GM12875 (cell line): Measurements from ENCODE around the gene KLRC3.
"Not testable (repeated sequence)": the region's sequence is repeated elsewhere in the genome, so short reads cannot be mapped to it uniquely, and the experiment has no call there.

Experiments
- H3K4me3 ChIP-seq: one replicate; pipeline ENCODE4 v1.5.1; 2011; ENCODE audit warnings: low read depth, low read length, control low read depth
- TF ChIP-seq, protein P1 (sequence below): IDR thresholded peaks from 2 replicates; pipeline ENCODE4 v1.5.1; 2011; ENCODE audit warnings: low read depth, mild to moderate bottlenecking, control low read depth, inconsistent platforms, low read length, moderate library complexity, borderline replicate concordance; ENCODE audit not compliant: insufficient read depth

KLRC3 gene

DNA sequence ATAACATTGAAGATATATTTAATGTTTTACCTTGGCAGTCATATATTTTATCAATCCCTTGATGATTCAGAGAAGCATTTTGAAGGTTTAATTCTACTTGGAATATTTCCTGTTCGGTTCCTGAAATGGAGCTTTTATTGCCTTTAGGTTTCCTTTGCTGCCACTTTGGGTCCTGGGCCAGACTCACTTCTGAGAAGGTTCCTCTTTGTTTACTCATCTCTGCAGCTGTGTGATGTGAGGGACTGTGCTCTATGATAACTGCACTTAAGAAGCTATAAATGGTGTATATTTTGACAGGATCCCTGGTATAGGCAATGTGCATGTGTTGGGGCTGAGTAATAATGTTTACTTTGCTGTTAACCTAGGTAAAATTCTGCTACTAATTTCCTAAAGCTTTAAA is at the start of gene KLRC3:
Gene KLRC3 (minus strand): TSS at position 262 of the 400 bp plus-strand sequence. CDS start 45 bp downstream, at position 217.
- H3K4me3 ChIP-seq = not testable (repeated sequence)

DNA sequence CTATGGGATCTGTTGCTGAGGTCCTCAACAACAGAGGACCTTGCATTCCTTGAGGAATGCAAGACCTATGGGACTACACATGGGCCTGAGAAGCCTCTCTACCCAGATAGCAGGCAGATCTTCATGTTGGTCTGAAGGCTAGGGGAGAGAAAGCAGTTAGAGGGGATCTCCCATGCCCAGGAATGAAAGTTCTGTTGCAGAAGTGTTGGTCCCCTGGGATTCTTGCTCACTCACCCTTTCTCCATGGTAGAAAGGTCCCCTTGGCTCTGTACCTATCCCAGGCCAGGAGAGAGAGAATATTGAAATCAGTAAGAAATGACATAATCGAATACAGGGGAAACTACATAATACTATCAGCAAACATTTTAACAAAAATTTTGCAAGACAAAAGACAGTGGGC is 49.3 kb upstream of the KLRC3 start:
- no peak overlapping the region for H3K4me3 ChIP-seq
- TF ChIP-seq, protein P1, sequence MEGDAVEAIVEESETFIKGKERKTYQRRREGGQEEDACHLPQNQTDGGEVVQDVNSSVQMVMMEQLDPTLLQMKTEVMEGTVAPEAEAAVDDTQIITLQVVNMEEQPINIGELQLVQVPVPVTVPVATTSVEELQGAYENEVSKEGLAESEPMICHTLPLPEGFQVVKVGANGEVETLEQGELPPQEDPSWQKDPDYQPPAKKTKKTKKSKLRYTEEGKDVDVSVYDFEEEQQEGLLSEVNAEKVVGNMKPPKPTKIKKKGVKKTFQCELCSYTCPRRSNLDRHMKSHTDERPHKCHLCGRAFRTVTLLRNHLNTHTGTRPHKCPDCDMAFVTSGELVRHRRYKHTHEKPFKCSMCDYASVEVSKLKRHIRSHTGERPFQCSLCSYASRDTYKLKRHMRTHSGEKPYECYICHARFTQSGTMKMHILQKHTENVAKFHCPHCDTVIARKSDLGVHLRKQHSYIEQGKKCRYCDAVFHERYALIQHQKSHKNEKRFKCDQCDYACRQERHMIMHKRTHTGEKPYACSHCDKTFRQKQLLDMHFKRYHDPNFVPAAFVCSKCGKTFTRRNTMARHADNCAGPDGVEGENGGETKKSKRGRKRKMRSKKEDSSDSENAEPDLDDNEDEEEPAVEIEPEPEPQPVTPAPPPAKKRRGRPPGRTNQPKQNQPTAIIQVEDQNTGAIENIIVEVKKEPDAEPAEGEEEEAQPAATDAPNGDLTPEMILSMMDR = no peak

DNA sequence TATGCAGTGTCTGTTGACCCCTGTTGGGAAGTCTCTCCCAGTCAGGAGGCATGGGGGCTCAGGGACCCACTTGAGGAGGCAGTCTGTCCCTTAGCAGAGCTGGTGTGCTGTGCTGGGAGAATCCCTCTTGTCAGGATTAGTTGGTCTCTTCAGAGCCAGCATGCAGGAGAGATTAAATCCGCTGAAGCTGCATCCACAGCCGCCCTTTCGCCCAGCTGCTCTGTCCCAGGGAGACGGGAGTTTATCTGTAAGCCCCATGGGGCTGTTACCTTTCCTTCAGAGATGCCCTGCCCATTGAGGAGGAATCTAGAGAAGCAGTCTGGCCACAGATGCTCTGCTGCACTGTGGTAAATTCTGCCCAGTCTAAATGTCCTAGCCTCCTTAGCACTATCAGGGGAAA is 45.9 kb upstream of the KLRC3 start:
- TF ChIP-seq, protein P1 = no peak
- no peak overlapping the region for H3K4me3 ChIP-seq

DNA sequence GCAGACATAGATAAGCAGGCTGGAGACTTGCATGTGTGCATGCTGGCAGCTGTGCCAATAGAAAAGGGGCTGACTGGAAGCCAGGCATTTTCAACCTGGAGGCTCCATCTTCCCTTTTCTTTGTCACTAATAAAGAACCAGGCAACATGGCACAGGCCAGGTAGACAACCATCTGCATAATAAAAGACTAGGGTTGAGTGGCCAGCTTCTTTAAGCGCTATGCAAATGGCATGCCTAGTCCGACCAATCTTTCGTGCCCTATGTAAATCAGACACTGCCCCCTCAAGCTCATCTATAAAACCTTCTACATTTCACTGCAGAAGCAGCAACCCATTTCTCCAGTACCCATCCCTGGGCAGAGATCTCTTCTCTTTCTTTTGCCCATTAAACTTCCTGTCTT is 37.4 kb upstream of the KLRC3 start:
- H3K4me3 ChIP-seq = no peak overlapping the region
- TF ChIP-seq, protein P1 = no peak

- TF ChIP-seq, protein P1 = no peak
Observed at GRCh38 chr12:10456856-10457255, 36.5 kb upstream of the KLRC3 start.

GRCh38 chr12:10455766-10456165 is 35.4 kb upstream of the KLRC3 start:
- H3K4me3 ChIP-seq = no peak overlapping the region
- TF ChIP-seq, protein P1 = no peak

More at GRCh38 chr12:10456856-10457255, 36.5 kb upstream of the KLRC3 start:
- no peak overlapping the region for H3K4me3 ChIP-seq

DNA sequence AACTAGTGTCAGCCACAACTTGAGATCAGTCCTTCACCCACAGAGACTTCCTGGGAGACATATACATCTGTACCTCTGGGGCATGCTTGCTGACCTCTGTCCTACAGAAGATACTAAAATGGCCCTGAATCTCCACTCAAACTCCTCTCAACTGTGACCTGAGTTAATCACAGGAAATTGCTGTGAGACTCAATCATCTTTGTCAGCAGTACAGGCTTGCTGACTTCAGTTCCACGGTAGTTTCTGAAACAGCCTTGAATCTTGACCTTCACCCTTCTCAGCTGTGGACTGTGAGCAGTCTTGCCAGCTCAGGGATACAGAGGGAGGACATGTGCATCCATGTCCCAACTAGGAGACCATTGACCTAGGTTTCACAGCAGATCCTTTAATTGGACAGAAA is 34.1 kb upstream of the KLRC3 start:
- no peak overlapping the region for H3K4me3 ChIP-seq
- TF ChIP-seq, protein P1 = no peak

DNA sequence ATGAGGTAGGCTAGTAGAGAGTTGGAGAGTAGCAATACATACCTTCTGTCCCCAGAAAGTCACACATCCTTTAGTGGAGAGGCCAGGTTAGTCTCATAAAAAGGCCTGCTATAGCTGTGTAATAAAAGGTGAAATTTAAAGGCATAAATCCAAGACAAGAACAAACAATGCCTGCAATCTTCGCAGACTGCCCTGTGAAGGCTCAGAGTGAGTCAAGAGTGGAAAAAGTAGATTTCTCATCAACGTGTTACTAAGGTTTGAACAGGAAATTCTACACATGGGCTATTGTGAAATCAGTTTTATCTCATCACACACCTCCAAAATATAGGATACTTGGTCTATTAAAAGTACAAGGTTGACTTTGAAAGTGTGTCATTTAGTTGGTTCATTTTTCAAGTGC is 32.8 kb upstream of the KLRC3 start, which contains the start of gene KLRC1:
Gene KLRC1 (minus strand): TSS at position 222 of the 400 bp plus-strand sequence. CDS start 2,221 bp downstream, outside the sequence.
- H3K4me3 ChIP-seq = no peak within 1 kb of the TSS
- TF ChIP-seq, protein P1 = no peak
